SU-DHL-6 (cell line): ENCODE measurements around the gene CCDC61.

ENCODE experiments used
- CTCF ChIP-seq: fragments of 200-600 bp; sonication (generic); IDR thresholded peaks from one replicate; pipeline ENCODE4 v1.5.1; 2017; ENCODE audit warnings: antibody characterized with exemption, mild to moderate bottlenecking, low read length, moderate library complexity; ENCODE audit not compliant: insufficient read depth, poor library complexity, severe bottlenecking
- EZH2phosphoT487 ChIP-seq: fragments of 200-600 bp; sonication (generic), shearing (Covaris generic); conservative IDR thresholded peaks from 2 replicates; pipeline ENCODE4 v1.6.1; 2018; ENCODE audit warnings: mild to moderate bottlenecking, antibody characterized with exemption, low read length, moderate library complexity, mixed read lengths

- TF ChIP-seq CTCF, result no peak
- TF ChIP-seq EZH2phosphoT487, result no peak
Measured at GRCh38 chr19:46002678-46003275, 7.5 kb downstream of the CCDC61 start.
